ENCODE measurements around the gene DTHD1.

Gene DTHD1

GRCh38 chr4:36313703-36314102 lies 32.3 kb downstream of the DTHD1 start:
- DNase-seq (ENCODE audit: low spot score), result no peak

- no peak for DNase-seq (ENCODE audit: low spot score)
Observed at GRCh38 chr4:36316607-36317006, 35.2 kb downstream of the DTHD1 start.

- no peak for DNase-seq (ENCODE audit: low spot score)
Observed at GRCh38 chr4:36317721-36318120, 36.3 kb downstream of the DTHD1 start.

GRCh38 chr4:36320117-36320896 lies 38.9 kb downstream of the DTHD1 start:
- DNase-seq (ENCODE audit: low spot score), result no peak

- DNase-seq (ENCODE audit: low spot score), result no peak
Observed at GRCh38 chr4:36321176-36321575, 39.8 kb downstream of the DTHD1 start.

- DNase-seq (ENCODE audit: low spot score), result no peak
Observed at GRCh38 chr4:36322921-36323354, 41.5 kb downstream of the DTHD1 start.

GRCh38 chr4:36323816-36324419 lies 42.5 kb downstream of the DTHD1 start:
- DNase-seq (ENCODE audit: low spot score), result no peak

GRCh38 chr4:36324808-36325207 lies 43.4 kb downstream of the DTHD1 start:
- DNase-seq (ENCODE audit: low spot score), result no peak

GRCh38 chr4:36325499-36325898 lies 44.1 kb downstream of the DTHD1 start:
- DNase-seq (ENCODE audit: low spot score), result no peak

GRCh38 chr4:36325926-36326325 lies 44.5 kb downstream of the DTHD1 start:
- DNase-seq (ENCODE audit: low spot score), result no peak

- no peak for DNase-seq (ENCODE audit: low spot score)
Observed at GRCh38 chr4:36326476-36327029, 45.1 kb downstream of the DTHD1 start.

- DNase-seq (ENCODE audit: low spot score), result no peak
Observed at GRCh38 chr4:36327400-36327799, 46.0 kb downstream of the DTHD1 start.

- no peak for DNase-seq (ENCODE audit: low spot score)
Observed at GRCh38 chr4:36328130-36328529, 46.7 kb downstream of the DTHD1 start.

GRCh38 chr4:36329228-36329627 lies 47.8 kb downstream of the DTHD1 start:
- no peak for DNase-seq (ENCODE audit: low spot score)

GRCh38 chr4:36330796-36331195 lies 49.4 kb downstream of the DTHD1 start:
- DNase-seq (ENCODE audit: low spot score), result no peak

- no peak for DNase-seq (ENCODE audit: low spot score)
Observed at GRCh38 chr4:36332023-36332781, 50.8 kb downstream of the DTHD1 start.

- DNase-seq (ENCODE audit: low spot score), result no peak
Observed at GRCh38 chr4:36332782-36333131, 51.3 kb downstream of the DTHD1 start.

GRCh38 chr4:36333303-36333877 lies 52.0 kb downstream of the DTHD1 start:
- DNase-seq (ENCODE audit: low spot score), result no peak

- DNase-seq (ENCODE audit: low spot score), result no peak
Observed at GRCh38 chr4:36337665-36338185, 56.3 kb downstream of the DTHD1 start.

- no peak for DNase-seq (ENCODE audit: low spot score)
Observed at GRCh38 chr4:36338973-36339372, 57.6 kb downstream of the DTHD1 start.

GRCh38 chr4:36341936-36342335 lies 60.5 kb downstream of the DTHD1 start:
- no peak for DNase-seq (ENCODE audit: low spot score)

GRCh38 chr4:36343501-36344175 lies 62.2 kb downstream of the DTHD1 start:
- no peak for DNase-seq (ENCODE audit: low spot score)

All from hematopoietic multipotent progenitor cell treated with erythropoietin and hydrocortisone succinate and interleukin-3 and kit ligand, for 15 days (in vitro differentiated cells).